HUES64 (cell line): Measurements from ENCODE around the gene PPP6C.
"Not testable (repeated sequence)": the region's sequence is repeated elsewhere in the genome, so short reads cannot be mapped to it uniquely, and the experiment has no call there.

ENCODE experiments used
- H3K27ac ChIP-seq: 2 replicates; pipeline ENCODE4 v1.7.0; 2013; ENCODE audit warnings: low read depth, low read length, inconsistent platforms
- H3K27me3 ChIP-seq: 2 replicates; pipeline ENCODE4 v1.6.1; 2013; ENCODE audit warnings: mild to moderate bottlenecking, low read length; ENCODE audit not compliant: insufficient read depth
- H3K36me3 ChIP-seq: 2 replicates; pipeline ENCODE4 v1.6.1; 2013; ENCODE audit warnings: mild to moderate bottlenecking, low read length; ENCODE audit not compliant: insufficient read depth
- H3K4me1 ChIP-seq: 2 replicates; pipeline ENCODE4 v1.6.1; 2013; ENCODE audit warnings: mild to moderate bottlenecking, low read length, moderate library complexity; ENCODE audit not compliant: insufficient read depth
- H3K4me3 ChIP-seq: 2 replicates; pipeline ENCODE4 v1.5.1; 2013; ENCODE audit warnings: mild to moderate bottlenecking, low read length, moderate library complexity
- H3K9ac ChIP-seq: 2 replicates; pipeline ENCODE4 v1.6.1; 2013; ENCODE audit warnings: mild to moderate bottlenecking, low read depth, low read length
- H3K9me3 ChIP-seq: 2 replicates; pipeline ENCODE4 v1.6.1; 2013; ENCODE audit warnings: low read depth, low read length; ENCODE audit not compliant: insufficient read depth
- WGBS: fragments of 150-250, 120-280 bp; methylation state at CpG from one replicate; pipeline ENCODE4 v1.1.7; 2013; ENCODE audit warnings: missing lambda C conversion rate; 5-methylcytosine and 5-hydroxymethylcytosine counted together

PPP6C gene

DNA sequence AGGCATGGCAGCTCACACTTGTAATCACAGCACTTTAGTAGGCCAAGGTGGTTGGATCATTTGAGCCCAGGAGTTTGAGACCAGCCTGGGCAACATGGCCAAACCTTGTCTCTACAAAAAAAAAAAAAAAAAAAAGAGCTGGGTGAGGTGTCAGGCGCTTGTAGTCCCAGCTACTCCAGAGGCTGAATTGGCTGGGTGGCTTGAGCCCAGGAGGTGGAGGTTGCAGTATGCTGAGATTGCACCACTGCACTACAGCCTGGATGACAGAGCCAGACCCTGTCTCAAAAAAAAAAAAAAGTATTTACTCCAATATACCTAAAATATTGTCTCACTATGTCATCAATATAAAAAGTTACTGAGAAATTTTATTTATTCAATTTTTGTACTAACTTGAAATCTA, 49.0 kb downstream of the PPP6C start:
- Histone ChIP-seq H3K27me3 (no peaks in the 10 kb centered on the region), H3K4me1 (peaks cover 7% of the 10 kb centered on the region), H3K4me3 (no peak overlapping the region), H3K27ac (no peak overlapping the region), H3K9ac (no peak overlapping the region), H3K9me3 (no peaks in the 10 kb centered on the region), H3K36me3 (peaks cover 27% of the 10 kb centered on the region)
- WGBS: 100% methylated on average over 1 of the region's 1 CpG

GRCh38 chr9:125137200-125137599, 52.4 kb downstream of the PPP6C start:
- no peaks in the 10 kb centered on the region for H3K27me3 ChIP-seq
- H3K27ac ChIP-seq: no peak overlapping the region
- H3K4me3 ChIP-seq: no peak overlapping the region
- no peak overlapping the region for H3K9ac ChIP-seq
- WGBS: 97% methylated on average over 3 of the region's 4 CpGs
- peaks cover 30% of the 10 kb centered on the region for H3K36me3 ChIP-seq
- H3K4me1 ChIP-seq: no peaks in the 10 kb centered on the region
- H3K9me3 ChIP-seq: no peaks in the 10 kb centered on the region

- Histone ChIP-seq H3K27ac (no peak overlapping the region), H3K9ac (no peak overlapping the region), H3K27me3 (no peaks in the 10 kb centered on the region), H3K4me3 (no peak overlapping the region), H3K4me1 (no peaks in the 10 kb centered on the region), H3K9me3 (no peaks in the 10 kb centered on the region), H3K36me3 (peaks cover 13% of the 10 kb centered on the region)
Observed at GRCh38 chr9:125134976-125135375, 54.6 kb downstream of the PPP6C start.

DNA sequence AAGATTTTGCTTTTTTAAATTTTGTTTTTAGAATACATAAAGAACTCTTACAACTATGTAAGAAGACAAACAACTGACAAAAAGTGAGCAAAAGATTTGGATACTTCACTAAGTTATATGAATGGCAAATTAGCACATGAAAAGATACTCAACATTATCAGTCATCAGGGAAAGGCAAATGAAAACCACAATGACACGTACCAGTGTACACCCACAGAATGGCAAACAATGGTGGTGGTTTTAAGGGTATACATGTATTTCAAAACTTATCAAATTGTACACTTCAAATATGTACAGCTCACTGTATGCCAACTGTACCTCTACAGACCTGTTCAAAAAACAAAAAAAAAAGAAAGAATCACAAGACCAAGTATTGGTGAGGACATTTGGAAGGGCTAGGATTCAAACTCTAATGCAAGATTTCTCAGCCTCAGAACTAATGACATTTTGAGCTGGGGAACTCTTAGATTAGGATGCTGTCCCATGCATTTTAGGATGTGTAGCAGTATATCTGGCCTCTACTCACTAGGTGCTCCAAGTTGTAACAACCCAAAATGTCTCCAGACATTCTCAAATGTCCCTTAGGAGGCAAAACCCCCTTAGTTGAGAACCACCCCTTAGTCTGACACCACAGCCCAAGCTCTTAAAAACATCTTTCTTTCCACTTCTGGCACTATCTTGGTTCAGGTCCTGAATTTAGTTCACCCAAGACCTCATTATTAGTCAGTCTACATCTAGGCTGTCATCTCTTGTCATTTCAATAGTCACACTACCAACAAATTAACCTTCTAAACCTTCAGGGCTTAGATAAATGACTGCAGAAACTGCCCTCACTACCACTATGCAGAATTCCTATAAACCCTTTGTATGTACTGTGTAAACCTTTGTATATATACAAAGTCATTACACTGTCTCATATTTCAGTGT, 55.9 kb downstream of the PPP6C start:
- WGBS: no CpG with 5 or more reads among the region's 1 CpG
- H3K27ac ChIP-seq: no peak overlapping the region

DNA sequence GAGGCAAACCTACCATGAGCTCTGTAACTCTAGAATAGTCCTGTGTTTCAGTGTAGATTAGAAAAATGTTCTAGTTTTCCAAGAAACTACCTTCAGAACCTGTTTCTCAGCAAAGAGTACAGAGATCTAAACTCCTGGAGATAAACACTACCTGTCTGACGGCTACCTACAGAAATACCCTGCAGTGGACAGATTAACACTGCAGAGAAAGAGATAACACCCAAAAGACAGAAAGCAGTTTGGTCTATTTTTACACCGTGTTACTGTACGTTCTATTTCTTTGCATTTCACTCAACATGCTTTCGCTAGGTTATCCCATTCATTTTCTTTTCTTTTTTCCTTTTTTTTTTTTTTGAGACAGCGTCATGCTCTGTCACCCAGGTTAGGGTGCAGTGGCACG, 57.8 kb downstream of the PPP6C start:
- no peaks in the 10 kb centered on the region for H3K9me3 ChIP-seq
- WGBS: 95% methylated on average over 6 of the region's 6 CpGs
- no peak overlapping the region for H3K9ac ChIP-seq

More for the DNA sequence above, 55.9 kb downstream of the PPP6C start:
- no peak overlapping the region for H3K9ac ChIP-seq
- no peaks in the 10 kb centered on the region for H3K27me3 ChIP-seq
- H3K9me3 ChIP-seq: no peaks in the 10 kb centered on the region
- H3K36me3 ChIP-seq: 0 out of 2 replicates have a peak, but pooled peaks cover 3% of the 10 kb centered on the region
- no peak overlapping the region for H3K4me3 ChIP-seq
- H3K4me1 ChIP-seq: no peaks in the 10 kb centered on the region

DNA sequence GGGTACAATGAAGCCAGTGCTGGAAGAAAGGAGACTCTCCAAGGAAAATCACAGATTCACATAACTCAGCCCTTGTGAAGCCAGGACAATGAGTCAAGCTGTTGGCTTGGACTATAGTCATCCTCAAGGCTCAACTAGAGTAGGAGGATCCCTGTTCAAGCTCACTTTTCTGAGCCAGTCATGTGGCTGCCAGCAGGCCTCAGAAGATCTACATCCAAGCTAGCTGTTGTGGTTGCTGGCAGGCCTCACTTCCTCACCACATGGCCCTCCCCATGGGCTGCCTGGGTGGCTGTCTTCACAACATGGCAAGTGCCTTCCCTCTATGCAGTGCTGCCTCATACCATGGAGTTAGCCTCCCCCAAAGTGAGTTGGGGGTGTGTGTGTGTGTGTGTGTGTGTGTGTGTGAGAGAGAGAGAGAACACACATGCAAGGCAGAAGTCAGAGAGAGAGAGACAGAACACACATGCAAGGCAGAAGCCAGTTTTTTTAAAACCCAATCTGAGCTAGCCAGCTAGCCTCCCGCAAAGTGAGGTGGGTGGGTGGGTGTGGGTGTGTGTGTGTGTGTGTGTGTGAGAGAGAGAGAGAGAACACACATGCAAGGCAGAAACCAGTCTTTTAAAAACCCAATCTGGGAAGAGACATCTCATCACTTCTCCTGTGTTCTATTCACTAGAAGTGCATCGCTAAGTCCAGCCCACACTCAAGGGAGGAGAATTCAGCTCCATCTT, 63.4 kb downstream of the PPP6C start:
- peaks cover 2% of the 10 kb centered on the region for H3K4me1 ChIP-seq
- H3K27ac ChIP-seq: no peak overlapping the region
- no peak overlapping the region for H3K4me3 ChIP-seq
- H3K9me3 ChIP-seq: no peaks in the 10 kb centered on the region
- 97% methylated on average over 2 of the region's 2 CpGs for WGBS
- H3K9ac ChIP-seq: no peak overlapping the region
- H3K36me3 ChIP-seq: 0 out of 2 replicates have a peak, but pooled peaks cover 2% of the 10 kb centered on the region
- H3K27me3 ChIP-seq: no peaks in the 10 kb centered on the region

More for the DNA sequence above, 57.8 kb downstream of the PPP6C start:
- 0 out of 2 replicates have a peak, but pooled peaks cover 3% of the 10 kb centered on the region for H3K36me3 ChIP-seq
- H3K27ac ChIP-seq: no peak overlapping the region
- H3K27me3 ChIP-seq: no peaks in the 10 kb centered on the region
- H3K4me3 ChIP-seq: no peak overlapping the region
- H3K4me1 ChIP-seq: no peaks in the 10 kb centered on the region

DNA sequence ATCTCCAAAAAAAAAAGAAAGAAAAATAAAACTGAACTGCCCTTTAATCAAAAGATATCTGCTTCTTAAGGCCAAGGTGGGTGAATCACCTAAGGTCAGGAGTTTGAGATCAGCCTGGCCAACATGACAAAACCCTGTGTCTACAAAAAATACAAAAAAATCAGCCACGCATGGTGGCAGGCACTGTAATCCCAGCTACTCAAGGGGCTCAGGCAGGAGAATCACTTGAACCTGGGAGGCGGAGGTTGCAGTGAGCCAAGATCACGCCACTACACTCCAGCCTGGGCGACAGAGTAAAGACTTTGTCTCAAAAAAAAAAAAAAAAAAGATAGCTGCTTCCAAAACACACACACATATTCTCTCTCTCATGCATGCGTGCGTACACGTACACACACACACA, 64.1 kb downstream of the PPP6C start:
- 95% methylated on average over 7 of the region's 7 CpGs for WGBS
- Histone ChIP-seq H3K9me3 (no peaks in the 10 kb centered on the region), H3K27me3 (no peaks in the 10 kb centered on the region), H3K27ac (no peak overlapping the region), H3K4me3 (no peak overlapping the region), H3K4me1 (peaks cover 6% of the 10 kb centered on the region), H3K36me3 (0 out of 2 replicates have a peak, but pooled peaks cover 2% of the 10 kb centered on the region), H3K9ac (no peak overlapping the region)

GRCh38 chr9:125121146-125121545, 68.5 kb downstream of the PPP6C start:
- Histone ChIP-seq H3K27me3 (no peaks in the 10 kb centered on the region), H3K4me3 (no peak overlapping the region), H3K9me3 (no peaks in the 10 kb centered on the region), H3K36me3 (0 out of 2 replicates have a peak, but pooled peaks cover 2% of the 10 kb centered on the region), H3K27ac (no peak overlapping the region), H3K9ac (no peak overlapping the region), H3K4me1 (peaks cover 6% of the 10 kb centered on the region)
- WGBS: 87% methylated on average over 2 of the region's 2 CpGs

DNA sequence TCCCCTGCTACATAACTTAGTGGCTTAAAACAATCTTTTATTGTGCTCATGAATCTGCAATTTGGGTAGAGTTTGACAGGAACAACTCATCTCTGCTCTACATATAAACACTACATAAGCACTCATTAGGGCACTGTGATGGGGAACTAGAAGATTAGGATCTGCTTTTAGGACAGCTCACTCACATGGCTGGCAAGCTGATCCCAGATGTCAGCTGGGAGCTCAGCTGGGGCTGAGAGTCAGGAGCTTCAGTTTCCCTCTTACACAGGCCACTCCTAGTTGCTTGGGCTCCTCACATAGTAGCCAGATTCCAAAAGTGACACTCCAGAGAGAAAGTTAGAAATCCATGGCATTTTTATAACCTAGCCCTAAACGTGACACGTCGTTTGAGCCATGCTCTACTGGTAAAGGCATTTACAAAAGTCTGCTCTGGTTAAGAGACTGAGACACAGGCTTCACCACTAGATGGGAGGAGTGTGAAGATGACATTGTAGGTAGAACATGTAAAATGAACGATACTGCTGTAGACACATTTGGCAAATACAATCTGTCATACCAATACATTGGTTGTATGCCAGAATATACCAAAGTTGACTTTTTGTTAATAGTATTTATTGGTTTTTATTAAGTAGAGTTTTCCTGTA, 69.8 kb downstream of the PPP6C start:
- Histone ChIP-seq H3K27ac (no peak overlapping the region), H3K9ac (no peak overlapping the region), H3K4me1 (peaks cover 6% of the 10 kb centered on the region)

DNA sequence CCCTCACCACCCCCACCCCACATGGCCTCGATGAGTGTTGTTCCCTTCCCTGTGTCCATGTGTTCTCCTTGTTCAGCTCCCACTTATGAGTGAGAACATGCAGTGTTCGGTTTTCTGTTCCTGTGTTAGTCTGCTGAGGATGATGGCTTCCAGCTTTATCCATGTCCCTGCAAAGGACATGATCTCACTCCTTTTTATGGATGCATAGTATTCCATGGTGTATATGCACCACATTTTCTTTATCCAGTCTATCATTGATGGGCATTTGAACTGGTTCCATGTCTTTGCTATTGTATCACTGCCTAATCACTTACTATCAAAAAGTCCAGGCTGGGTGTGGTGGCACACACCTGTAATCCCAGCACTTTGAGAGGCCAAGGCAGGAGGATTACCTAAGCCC, 70.9 kb downstream of the PPP6C start:
- not testable (repeated sequence) for H3K4me1 ChIP-seq, H3K27ac ChIP-seq, H3K27me3 ChIP-seq, H3K4me3 ChIP-seq, H3K9ac ChIP-seq, H3K36me3 ChIP-seq, H3K9me3 ChIP-seq
- whole genome bisulfite sequencing: 100% methylated on average over 1 of the region's 2 CpGs

More for the DNA sequence above, 69.8 kb downstream of the PPP6C start:
- H3K27me3 ChIP-seq: no peaks in the 10 kb centered on the region
- H3K9me3 ChIP-seq: no peaks in the 10 kb centered on the region
- WGBS: 94% methylated on average over 4 of the region's 4 CpGs
- H3K36me3 ChIP-seq: 0 out of 2 replicates have a peak, but pooled peaks cover 2% of the 10 kb centered on the region
- no peak overlapping the region for H3K4me3 ChIP-seq

DNA sequence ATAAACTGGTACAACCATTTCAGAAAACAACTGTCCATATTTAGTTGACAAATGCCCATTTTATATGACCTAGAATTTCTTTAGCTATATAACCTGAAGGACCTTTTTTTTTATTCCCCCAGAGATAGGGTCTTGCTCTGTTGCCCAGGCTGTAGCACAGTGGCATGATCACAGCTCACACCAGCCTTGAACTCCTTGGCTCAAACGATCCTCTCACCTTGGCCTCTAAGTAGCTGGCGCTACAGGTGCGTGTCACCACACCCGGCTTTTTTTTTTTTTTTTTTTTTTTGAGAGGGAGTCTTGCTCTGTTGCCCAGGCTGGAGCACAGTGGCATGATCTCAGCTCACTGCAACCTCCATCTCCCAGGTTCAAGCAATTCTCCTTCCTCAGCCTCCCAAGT, 75.1 kb downstream of the PPP6C start:
- peaks cover 16% of the 10 kb centered on the region; the same call in 1 of the 2 replicates for H3K9me3 ChIP-seq
- not testable (repeated sequence) for H3K4me1 ChIP-seq, H3K4me3 ChIP-seq, H3K36me3 ChIP-seq, H3K27ac ChIP-seq, H3K9ac ChIP-seq, H3K27me3 ChIP-seq
- WGBS: 88% methylated on average over 1 of the region's 4 CpGs
